Left lobe of liver (tissue), 2 donors: ENCODE measurements around the gene SLC25A53. TPM values are rescaled to one million over a fixed set of nuclear protein-coding genes. Genes with fewer than 3 reads are reported as not detected.
"Not testable (repeated sequence)": the region's sequence is repeated elsewhere in the genome, so short reads cannot be mapped to it uniquely, and the experiment has no call there.

Source experiments
- ATAC-seq: fragments of 200-7000 bp; cut with Tn5 transposase; one replicate; pipeline ENCODE4 v1.9.1; 2020; ENCODE audit warnings: mild to moderate bottlenecking, moderate library complexity
- DNase-seq: peaks from one replicate; pipeline ENCODE4 v3.0.0-alpha.2; 2020; ENCODE audit warnings: low spot score
- total RNA-seq: library from RNA; stranded (reverse); gene quantifications from one replicate; pipeline ENCODE4 v1.2.1, GENCODE V29; 2021
- donor health status: DM: no; HTN: no; CAD: no; lungs with moderate emphysema.
- donor health status: DM: no; HTN: yes; CAD: no.

SLC25A53 gene
- total RNA-seq, 1 donor from 2014 or later: 4.3 TPM

DNA sequence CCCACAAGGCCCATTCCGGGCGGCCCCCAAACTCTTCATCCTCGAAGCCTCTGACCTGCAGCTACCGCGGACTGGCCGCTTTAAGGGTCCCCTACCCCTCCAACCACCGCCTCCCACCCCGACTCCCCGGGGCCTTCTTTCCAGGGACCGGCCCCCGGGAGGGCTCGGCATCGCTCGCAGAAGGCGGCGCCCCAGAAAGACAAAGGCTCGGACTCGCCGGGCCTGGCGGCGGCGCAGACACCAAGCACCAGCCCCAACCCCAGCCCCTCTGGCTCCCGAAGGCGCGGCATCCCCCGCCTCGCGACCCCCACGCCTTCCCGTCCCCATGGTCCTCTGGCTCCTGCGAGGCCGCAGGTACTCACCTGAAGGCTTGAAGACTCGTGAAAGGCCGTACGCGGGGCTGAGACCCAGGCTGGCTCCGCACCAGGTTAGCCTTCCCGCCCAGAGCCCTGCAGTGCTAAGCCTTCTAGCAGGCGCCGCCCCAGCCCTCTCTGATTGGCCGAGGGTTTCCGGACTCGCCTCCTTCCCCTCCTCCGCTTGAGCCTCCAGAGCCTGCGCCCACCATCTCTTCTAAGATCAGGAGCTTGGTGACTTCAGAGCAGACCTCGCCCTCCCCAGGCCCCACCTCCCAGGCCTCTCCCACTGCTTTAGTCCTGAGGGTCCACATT, 80.9 kb downstream of the SLC25A53 start, which contains the start of gene TMSB15C:
TSS of gene TMSB15C (minus strand) at position 459 of the 668 bp plus-strand sequence.
- ATAC-seq: peak; percentile 42
- not testable (repeated sequence) for DNase-seq

- not testable (repeated sequence) for ATAC-seq, DNase-seq
Measured at GRCh38 chrX:104062636-104063035, 94.2 kb downstream of the SLC25A53 start.

DNA sequence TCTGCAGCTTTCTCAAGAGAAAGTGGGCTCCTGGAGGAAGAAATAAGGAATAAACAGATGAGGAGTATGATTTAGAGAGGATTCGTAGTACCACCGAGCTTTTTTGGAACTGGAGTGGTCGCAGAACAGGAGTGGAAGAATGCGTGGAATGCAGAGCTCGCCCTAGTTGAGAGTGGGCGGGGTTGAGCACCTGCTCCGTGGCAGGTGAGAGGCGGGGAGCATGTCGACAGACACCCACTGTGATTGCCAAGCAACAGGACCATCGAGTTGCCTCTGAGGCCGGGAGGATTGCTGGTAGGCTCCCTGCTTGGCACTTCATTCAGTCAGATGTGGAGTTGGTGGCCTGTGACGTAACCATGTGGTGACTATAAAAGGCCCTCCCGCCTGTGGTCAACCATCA, 101.9 kb downstream of the SLC25A53 start:
- ATAC-seq, DNase-seq: not testable (repeated sequence)

Other genes with a start within 250 kb of the SLC25A53 start
- gene TMSB15B, start 194.4 kb downstream of the SLC25A53 start, total RNA-seq: 0.28 TPM
- gene H2BW1, start 143.3 kb downstream of the SLC25A53 start, total RNA-seq: not detected
- not detected for gene H2BW2, start 117.1 kb downstream of the SLC25A53 start, total RNA-seq
- 0.18 TPM for gene TMSB15C, start 80.8 kb downstream of the SLC25A53 start, total RNA-seq
- not detected for gene ZCCHC18, start 44.5 kb downstream of the SLC25A53 start, total RNA-seq
- 5.9 TPM for gene FAM199X, start 9.4 kb upstream of the SLC25A53 start, total RNA-seq
- not detected for gene ESX1, start 97.9 kb upstream of the SLC25A53 start, total RNA-seq